ENCODE results near the gene UBR2. TPM values are rescaled to one million over a fixed set of nuclear protein-coding genes. Genes with fewer than 3 reads are reported as not detected.

UBR2 gene
- total RNA-seq, 1 donor from 2014 or later = 8.3 TPM

- no peak for DNase-seq (ENCODE audit: low read depth)
- TF ChIP-seq CTCF (conservative IDR thresholded peaks at IDR 0.05; ENCODE audit: low read depth, low read length) = no peak
- H3K4me3 ChIP-seq (ENCODE audit: low read depth, low read length) = no peak overlapping the region
Observed at GRCh38 chr6:42709871-42710270, 146.0 kb downstream of the UBR2 start.

GRCh38 chr6:42710316-42710715 is 146.5 kb downstream of the UBR2 start:
- H3K4me3 ChIP-seq (ENCODE audit: low read depth, low read length) = no peak overlapping the region
- TF ChIP-seq CTCF (conservative IDR thresholded peaks at IDR 0.05; ENCODE audit: low read depth, low read length) = no peak
- DNase-seq (ENCODE audit: low read depth) = no peak

- H3K4me3 ChIP-seq (ENCODE audit: low read depth, low read length) = no peak overlapping the region
- DNase-seq (ENCODE audit: low read depth) = no peak
- no peak for TF ChIP-seq CTCF (conservative IDR thresholded peaks at IDR 0.05; ENCODE audit: low read depth, low read length)
Observed at GRCh38 chr6:42711930-42712329, 148.1 kb downstream of the UBR2 start.

- DNase-seq (ENCODE audit: low read depth) = no peak
- H3K4me3 ChIP-seq (ENCODE audit: low read depth, low read length) = no peak overlapping the region
- no peak for TF ChIP-seq CTCF (conservative IDR thresholded peaks at IDR 0.05; ENCODE audit: low read depth, low read length)
Observed at GRCh38 chr6:42714098-42714761, 150.4 kb downstream of the UBR2 start.

- no peak for TF ChIP-seq CTCF (conservative IDR thresholded peaks at IDR 0.05; ENCODE audit: low read depth, low read length)
- H3K4me3 ChIP-seq (ENCODE audit: low read depth, low read length) = no peak overlapping the region
- DNase-seq (ENCODE audit: low read depth) = no peak
Observed at GRCh38 chr6:42715871-42716270, 152.0 kb downstream of the UBR2 start.

- TF ChIP-seq CTCF (conservative IDR thresholded peaks at IDR 0.05; ENCODE audit: low read depth, low read length) = no peak
- no peak overlapping the region for H3K4me3 ChIP-seq (ENCODE audit: low read depth, low read length)
- no peak for DNase-seq (ENCODE audit: low read depth)
Observed at GRCh38 chr6:42720739-42721138, 156.9 kb downstream of the UBR2 start.

GRCh38 chr6:42722497-42722896 is 158.7 kb downstream of the UBR2 start, which contains the start of gene PRPH2:
Gene PRPH2, minus strand, starts transcription at chr6:42722597. Its CDS starts 263 bp downstream, at chr6:42722334.
- no peak for DNase-seq (ENCODE audit: low read depth)
- no peak for TF ChIP-seq CTCF (conservative IDR thresholded peaks at IDR 0.05; ENCODE audit: low read depth, low read length)
- no peak within 1 kb of the TSS for H3K4me3 ChIP-seq (ENCODE audit: low read depth, low read length)

Measured in epithelial cell of proximal tubule (primary cell).